Measurements from ENCODE around the gene FSTL4. TPM values are rescaled to one million over a fixed set of nuclear protein-coding genes. Genes with fewer than 3 reads are reported as not detected.

FSTL4 gene
- total and polyA plus RNA-seq, 12 donors: 0.48 to 5.2 (median 2.3) TPM

- no peak for DNase-seq
- no peak overlapping the region for H3K27ac ChIP-seq
- H3K4me3 ChIP-seq: no peak overlapping the region
- no peaks in the 10 kb centered on the region for H3K36me3 ChIP-seq (replicated peaks in 1 of 2)
- no peak for TF ChIP-seq POLR2A (IDR thresholded peaks at IDR 0.05)
- no peak for TF ChIP-seq CTCF (IDR thresholded peaks at IDR 0.05)
- H3K27me3 ChIP-seq: no peaks in the 10 kb centered on the region
- intact Hi-C loops (cut with DNase I): no loop called here
- no peaks in the 10 kb centered on the region for H3K9me3 ChIP-seq (replicated peaks in 1 of 3)
- 71 to 94% (median 92%) methylated on average over 1 to 7 of the region's 7 CpGs for WGBS, 4 donors
- no peaks in the 10 kb centered on the region for H3K4me1 ChIP-seq (replicated peaks in 1 of 2)
These were observed 298.3 kb downstream of the FSTL4 start for GRCh38 chr5:133314086-133314485.

GRCh38 chr5:133311176-133311575 is 301.2 kb downstream of the FSTL4 start:
- H3K27me3 ChIP-seq: no peaks in the 10 kb centered on the region
- no peaks in the 10 kb centered on the region for H3K36me3 ChIP-seq (replicated peaks in 1 of 2)
- H3K27ac ChIP-seq: no peak overlapping the region
- no peak for DNase-seq
- no peak overlapping the region for H3K4me3 ChIP-seq
- 91 to 96% (median 93%) methylated on average over 4 of the region's 4 CpGs for WGBS, 4 donors
- TF ChIP-seq POLR2A (IDR thresholded peaks at IDR 0.05): no peak
- no peak for TF ChIP-seq CTCF (IDR thresholded peaks at IDR 0.05)
- H3K9me3 ChIP-seq (replicated peaks in 1 of 3): no peaks in the 10 kb centered on the region
- intact Hi-C loops (cut with DNase I): no loop called here
- no peaks in the 10 kb centered on the region for H3K4me1 ChIP-seq (replicated peaks in 1 of 2)

GRCh38 chr5:133309984-133310621 is 302.2 kb downstream of the FSTL4 start:
- Histone ChIP-seq H3K9me3 (replicated peaks in 1 of 3) (no peaks in the 10 kb centered on the region), H3K4me3 (no peak overlapping the region), H3K27me3 (no peaks in the 10 kb centered on the region), H3K4me1 (replicated peaks in 1 of 2) (no peaks in the 10 kb centered on the region), H3K36me3 (replicated peaks in 1 of 2) (no peaks in the 10 kb centered on the region), H3K27ac (no peak overlapping the region)
- intact Hi-C loops (cut with DNase I): no loop called here
- TF ChIP-seq POLR2A (IDR thresholded peaks at IDR 0.05) (no peak), CTCF (IDR thresholded peaks at IDR 0.05) (no peak)
- 71 to 86% (median 78%) methylated on average over 7 of the region's 7 CpGs for WGBS, 4 donors
- no peak for DNase-seq

- no peak overlapping the region for H3K27ac ChIP-seq
- 58 to 72% (median 67%) methylated on average over 5 to 6 of the region's 6 CpGs for WGBS, 4 donors
- intact Hi-C loops (cut with DNase I): no loop called here
- no peak for DNase-seq
- no peaks in the 10 kb centered on the region for H3K27me3 ChIP-seq
- no peaks in the 10 kb centered on the region for H3K4me1 ChIP-seq (replicated peaks in 1 of 2)
- H3K4me3 ChIP-seq: no peak overlapping the region
- no peaks in the 10 kb centered on the region for H3K9me3 ChIP-seq (replicated peaks in 1 of 3)
- H3K36me3 ChIP-seq (replicated peaks in 1 of 2): no peaks in the 10 kb centered on the region
- no peak for TF ChIP-seq POLR2A (IDR thresholded peaks at IDR 0.05)
- TF ChIP-seq CTCF (IDR thresholded peaks at IDR 0.05): no peak
These were observed 303.1 kb downstream of the FSTL4 start for GRCh38 chr5:133309166-133309795.
